SK-N-MC (cell line): ENCODE measurements around the gene YEATS2.

Experiments
- EZH2 ChIP-seq: fragments of 200-600 bp; sonication (generic); IDR thresholded peaks from one replicate; pipeline ENCODE4 v1.6.1; 2017; ENCODE audit warnings: antibody characterized with exemption
- POLR2AphosphoS5 ChIP-seq: IDR thresholded peaks from 2 replicates; pipeline ENCODE4 v1.6.1; 2012; ENCODE audit warnings: mild to moderate bottlenecking, low read depth, low read length, borderline replicate concordance

- TF ChIP-seq POLR2AphosphoS5: no peak
- TF ChIP-seq EZH2: no peak
These were observed 93.1 kb downstream of the YEATS2 start for GRCh38 chr3:183790700-183791099.
